Cardiac muscle cell (in vitro differentiated cells and primary cell): ENCODE data around the gene MED25. TPM values are rescaled to one million over a fixed set of nuclear protein-coding genes. Genes with fewer than 3 reads are reported as not detected.
"Not testable (repeated sequence)": the region's sequence is repeated elsewhere in the genome, so short reads cannot be mapped to it uniquely, and the experiment has no call there.

ENCODE experiments used
- DNase-seq, 2 donors: peaks; one replicate each; pipeline versions ENCODE4 v3.0.0 to v3.0.0-alpha.2; 2010 to 2017; ENCODE audit warnings: low read depth in 1 of 2, low spot score in 1 of 2
- H3K27ac ChIP-seq: fragments of 200-600 bp; sonication (generic); 2 replicates; pipeline ENCODE4 v1.5.1; 2016
- H3K27me3 ChIP-seq: fragments of 200-600 bp; sonication (generic); 2 replicates; pipeline ENCODE4 v1.6.0; 2016; ENCODE audit warnings: control low read depth
- H3K36me3 ChIP-seq: fragments of 200-600 bp; sonication (generic); 2 replicates; pipeline ENCODE4 v1.5.1; 2016; ENCODE audit warnings: control low read depth
- H3K4me1 ChIP-seq: fragments of 200-600 bp; sonication (generic); 2 replicates; pipeline ENCODE4 v1.8.1; 2017; ENCODE audit warnings: low read depth, mild to moderate bottlenecking, mixed run types
- H3K4me3 ChIP-seq: fragments of 200-600 bp; sonication (generic); 2 replicates; pipeline ENCODE4 v1.5.1; 2016; ENCODE audit warnings: mild to moderate bottlenecking
- H3K9me3 ChIP-seq: fragments of 200-600 bp; sonication (generic); 2 replicates; pipeline ENCODE4 v1.5.1; 2017; ENCODE audit warnings: low read depth, mild to moderate bottlenecking, control low read depth
- polyA plus RNA-seq: library from polyadenylated mRNA; unstranded; fragments of >200 nt; fragmentation: Nextera tagmentation; extraction: Ambion mirVana; gene quantifications from 2 replicates; pipeline ENCODE4 v1.2.1, GENCODE V29; 2016
- total RNA-seq: library from RNA; depleted of rRNA; stranded (reverse); fragments of >200 nt; gene quantifications from 2 replicates; pipeline ENCODE4 v1.2.3, GENCODE V29; 2016
- TF ChIP-seq, protein P1 (sequence below): IDR thresholded peaks from 2 replicates; pipeline ENCODE4 v1.5.1; 2012; ENCODE audit warnings: low read depth, mild to moderate bottlenecking, low read length

Gene MED25
- total and polyA plus RNA-seq, 2 experiments from 2014 or later: 69.9 to 83.7 TPM

DNA sequence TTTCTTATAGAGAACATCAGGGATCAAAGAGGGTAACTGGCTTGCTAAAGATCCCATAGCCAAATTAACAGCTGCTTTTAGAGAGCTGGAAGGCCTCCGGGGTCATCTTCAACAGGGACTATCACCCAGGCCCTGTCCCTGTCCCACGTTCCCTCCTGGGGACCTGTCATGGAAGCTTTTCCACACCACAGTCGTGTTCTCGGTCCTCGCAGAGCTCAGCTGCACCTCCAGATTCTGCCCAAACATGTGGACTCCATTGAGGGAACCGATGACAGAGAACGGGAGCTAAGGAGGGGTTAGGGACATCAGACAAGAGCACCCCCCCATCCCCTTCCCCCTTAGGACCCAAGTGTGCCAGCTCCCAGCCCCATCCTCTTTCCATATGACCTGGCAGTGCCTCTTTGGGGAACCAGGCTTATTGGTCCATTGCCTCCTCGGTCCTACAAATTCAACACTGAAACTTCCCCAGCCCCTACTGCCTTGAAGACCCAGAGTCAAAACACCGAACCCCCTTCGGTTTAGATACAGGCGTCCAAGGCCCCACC lies 5.6 kb upstream of the MED25 start:
- peak overlapping the region; percentile 90 for H3K27ac ChIP-seq

DNA sequence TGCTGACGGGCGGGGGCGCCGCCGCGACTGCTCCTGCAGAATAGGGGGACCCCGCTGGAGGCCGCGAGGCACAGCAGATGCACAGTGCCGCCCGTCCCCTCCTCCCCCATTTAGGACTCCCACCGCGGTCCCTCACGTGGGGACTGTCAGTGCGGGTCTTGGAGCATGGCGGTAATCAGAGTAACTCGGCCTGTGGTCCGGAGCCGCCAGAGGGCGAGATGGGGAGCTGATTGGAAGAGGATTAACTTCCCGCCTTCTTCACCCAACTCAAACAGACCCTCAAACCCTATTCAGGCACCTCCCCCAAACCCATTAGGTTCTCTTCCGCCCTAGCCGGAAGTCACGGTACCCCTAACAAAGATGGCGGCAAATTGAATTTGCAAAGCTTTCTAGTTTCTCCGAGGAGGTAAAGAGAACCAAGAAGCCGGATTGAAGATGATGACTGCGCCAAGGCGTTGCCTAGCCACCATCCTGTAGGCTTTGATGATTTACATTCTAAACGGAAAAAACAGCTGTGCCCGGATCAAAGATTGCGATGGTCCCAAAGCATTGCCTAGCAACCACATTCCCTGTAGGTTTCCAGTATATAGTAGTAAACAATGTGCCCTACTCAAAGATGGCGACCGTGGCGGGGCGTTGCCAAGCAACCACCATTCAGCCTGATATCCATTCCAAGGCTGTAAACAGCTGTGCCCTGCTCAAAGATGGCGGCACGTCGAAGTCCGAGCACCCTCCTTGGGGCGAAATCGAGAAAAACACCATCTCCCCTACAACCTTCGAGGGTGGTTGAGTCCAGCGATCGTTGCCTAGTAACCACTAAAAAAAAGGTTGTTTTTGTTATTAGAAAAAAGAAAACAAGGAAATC lies 4.9 kb upstream of the MED25 start, which contains the start of gene FUZ:
FUZ (minus strand) TSS at position 296 of the 865 bp plus-strand sequence; CDS start at position 110, 186 bp downstream.
- peak within 1 kb of the TSS; percentile 90 for H3K27ac ChIP-seq
- H3K9me3 ChIP-seq: no peaks in the 10 kb centered on the region
- peak within 1 kb of the TSS; percentile 86 for H3K4me3 ChIP-seq
- DNase-seq: peak; percentile 98 to 99
- TF ChIP-seq, protein P1, sequence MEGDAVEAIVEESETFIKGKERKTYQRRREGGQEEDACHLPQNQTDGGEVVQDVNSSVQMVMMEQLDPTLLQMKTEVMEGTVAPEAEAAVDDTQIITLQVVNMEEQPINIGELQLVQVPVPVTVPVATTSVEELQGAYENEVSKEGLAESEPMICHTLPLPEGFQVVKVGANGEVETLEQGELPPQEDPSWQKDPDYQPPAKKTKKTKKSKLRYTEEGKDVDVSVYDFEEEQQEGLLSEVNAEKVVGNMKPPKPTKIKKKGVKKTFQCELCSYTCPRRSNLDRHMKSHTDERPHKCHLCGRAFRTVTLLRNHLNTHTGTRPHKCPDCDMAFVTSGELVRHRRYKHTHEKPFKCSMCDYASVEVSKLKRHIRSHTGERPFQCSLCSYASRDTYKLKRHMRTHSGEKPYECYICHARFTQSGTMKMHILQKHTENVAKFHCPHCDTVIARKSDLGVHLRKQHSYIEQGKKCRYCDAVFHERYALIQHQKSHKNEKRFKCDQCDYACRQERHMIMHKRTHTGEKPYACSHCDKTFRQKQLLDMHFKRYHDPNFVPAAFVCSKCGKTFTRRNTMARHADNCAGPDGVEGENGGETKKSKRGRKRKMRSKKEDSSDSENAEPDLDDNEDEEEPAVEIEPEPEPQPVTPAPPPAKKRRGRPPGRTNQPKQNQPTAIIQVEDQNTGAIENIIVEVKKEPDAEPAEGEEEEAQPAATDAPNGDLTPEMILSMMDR: peak; percentile 41
- no peaks in the 10 kb centered on the region for H3K27me3 ChIP-seq
- no peaks in the 10 kb centered on the region for H3K36me3 ChIP-seq
- H3K4me1 ChIP-seq: peaks cover 5% of the 10 kb centered on the region

More for the DNA sequence above, 5.6 kb upstream of the MED25 start:
- Histone ChIP-seq H3K9me3 (no peaks in the 10 kb centered on the region), H3K4me3 (peak overlapping the region; percentile 86), H3K27me3 (no peaks in the 10 kb centered on the region), H3K4me1 (peaks cover 5% of the 10 kb centered on the region), H3K36me3 (no peaks in the 10 kb centered on the region)
- TF ChIP-seq, protein P1: no peak
- no peak for DNase-seq

DNA sequence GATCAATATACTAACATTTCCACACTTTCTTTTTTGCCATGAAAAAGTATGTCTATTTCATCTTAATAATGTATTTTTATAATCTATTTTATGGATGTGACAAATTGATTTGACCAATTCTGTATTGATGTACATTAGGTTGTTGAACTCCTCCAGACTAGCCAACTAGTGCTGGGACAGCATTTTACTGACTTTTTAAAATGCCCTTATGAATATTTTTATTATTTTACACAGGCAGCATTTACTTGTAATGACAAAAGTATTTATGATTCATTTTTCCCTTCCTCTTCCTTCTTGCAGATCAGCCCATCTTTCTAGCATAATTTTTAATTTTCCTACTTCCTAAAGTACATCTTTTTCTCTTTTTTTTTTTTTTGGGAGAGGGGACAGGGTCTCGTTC lies 4.1 kb upstream of the MED25 start:
- TF ChIP-seq, protein P1: no peak
- peak overlapping the region; percentile 3 for H3K27ac ChIP-seq
- H3K4me1 ChIP-seq: peaks cover 5% of the 10 kb centered on the region
- H3K27me3 ChIP-seq: no peaks in the 10 kb centered on the region
- H3K4me3 ChIP-seq: peak overlapping the region; percentile 86
- no peaks in the 10 kb centered on the region for H3K9me3 ChIP-seq
- H3K36me3 ChIP-seq: no peaks in the 10 kb centered on the region
- no peak for DNase-seq

DNA sequence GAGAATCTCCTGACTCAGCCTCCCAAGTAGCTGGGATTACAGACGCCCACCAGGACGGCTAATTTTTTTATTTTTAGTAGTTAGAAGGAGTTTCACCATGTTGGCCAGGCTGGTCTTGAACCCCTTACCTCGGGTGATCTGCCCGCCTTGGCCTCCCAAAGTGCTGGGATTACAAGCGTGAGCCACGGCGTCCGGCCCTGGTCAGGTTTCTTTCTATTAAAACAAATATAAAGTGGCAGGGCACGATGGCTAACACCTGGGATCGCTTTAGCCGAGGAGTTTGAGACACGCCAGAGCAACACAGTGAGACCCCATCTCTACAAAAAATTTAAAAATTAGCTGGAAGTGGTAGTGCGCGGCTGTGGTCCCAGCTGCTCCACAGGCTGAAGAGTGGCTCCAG lies 1.5 kb upstream of the MED25 start:
- H3K4me3 ChIP-seq: no peak overlapping the region
- H3K27ac ChIP-seq: peak overlapping the region; percentile 96
- TF ChIP-seq, protein P1: no peak
- H3K4me1 ChIP-seq: peaks cover 12% of the 10 kb centered on the region
- H3K27me3 ChIP-seq: no peaks in the 10 kb centered on the region
- H3K9me3 ChIP-seq: no peaks in the 10 kb centered on the region
- no peaks in the 10 kb centered on the region for H3K36me3 ChIP-seq
- no peak for DNase-seq

DNA sequence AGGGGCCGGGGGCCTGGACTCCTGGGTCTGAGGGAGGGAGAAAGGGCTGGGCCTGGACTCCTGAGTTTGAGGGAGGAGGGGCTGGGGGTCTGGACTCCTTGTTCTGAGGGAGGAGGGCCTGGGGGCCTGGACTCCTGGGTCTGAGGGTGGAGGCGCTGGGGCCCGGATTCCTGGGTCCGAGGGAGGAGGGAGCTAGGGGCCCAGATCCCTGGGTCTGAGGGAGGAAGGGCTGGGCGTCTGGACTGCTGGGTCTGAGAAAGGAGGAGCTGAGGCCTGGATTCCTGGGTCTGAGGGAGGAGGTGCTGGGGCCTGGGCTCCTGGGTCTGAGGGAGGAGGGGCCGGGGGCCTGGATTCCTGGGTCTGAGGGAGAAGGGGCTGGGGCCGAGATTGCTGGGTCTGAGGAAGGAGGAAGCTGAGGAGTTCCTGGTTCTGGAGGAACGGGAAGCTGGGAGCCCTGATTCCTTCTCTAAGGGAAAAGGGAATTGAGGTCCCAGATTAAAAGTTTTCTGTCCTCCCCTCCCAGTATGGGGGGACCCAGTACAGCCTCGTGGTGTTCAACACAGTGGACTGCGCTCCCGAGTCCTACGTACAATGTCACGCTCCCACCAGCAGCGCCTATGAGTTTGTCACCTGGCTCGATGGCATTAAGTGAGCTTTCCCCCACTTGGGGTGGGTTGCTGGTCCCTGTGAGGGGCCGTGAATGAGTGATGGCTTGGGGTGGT lies 721 bp downstream of the MED25 start:
- Histone ChIP-seq H3K36me3 (peaks cover 4% of the 10 kb centered on the region), H3K27ac (peak overlapping the region; percentile 96), H3K4me3 (peak overlapping the region; percentile 53), H3K4me1 (peaks cover 12% of the 10 kb centered on the region), H3K27me3 (no peaks in the 10 kb centered on the region), H3K9me3 (no peaks in the 10 kb centered on the region)
- no peak for DNase-seq
- TF ChIP-seq, protein P1: no peak

DNA sequence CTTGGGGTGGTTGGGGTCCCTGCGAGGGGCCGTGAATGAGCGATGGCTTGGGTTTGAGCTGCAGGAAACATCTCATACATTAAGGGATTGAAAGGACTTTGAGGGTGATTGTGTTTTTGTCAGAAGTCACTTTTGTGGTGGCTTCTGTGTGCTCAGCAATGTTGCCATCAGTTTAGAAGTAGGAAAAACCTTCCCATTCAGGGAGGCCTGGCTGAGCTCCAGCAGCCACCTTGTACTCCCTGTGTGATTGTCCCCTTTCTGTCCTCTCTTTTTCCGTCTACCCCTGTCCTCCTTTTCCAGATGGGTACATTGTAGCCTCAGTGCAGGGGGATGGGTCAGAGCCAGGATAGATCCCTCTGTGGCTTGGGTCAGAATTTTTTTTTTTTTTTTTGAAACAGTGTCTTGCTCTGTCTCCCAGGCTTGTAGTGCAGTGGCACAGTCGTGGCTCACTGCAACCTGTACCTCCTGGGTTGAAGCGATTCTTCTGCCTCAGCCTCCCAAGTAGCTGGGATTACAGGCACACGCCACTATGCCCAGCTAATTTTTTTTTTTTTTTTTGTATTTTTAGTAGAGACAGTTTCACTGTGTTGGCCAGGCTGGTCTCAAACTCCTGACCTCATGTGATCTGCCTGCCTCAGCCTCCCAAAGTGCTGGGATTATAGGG lies 1.5 kb downstream of the MED25 start:
- H3K36me3 ChIP-seq, H3K9me3 ChIP-seq, H3K27me3 ChIP-seq, DNase-seq: not testable (repeated sequence)
- Histone ChIP-seq H3K4me1 (peaks cover 12% of the 10 kb centered on the region), H3K4me3 (peak overlapping the region; percentile 53), H3K27ac (peak overlapping the region; percentile 62)
